ENCODE data around the gene ZBTB21. TPM values are rescaled to one million over a fixed set of nuclear protein-coding genes. Genes with fewer than 3 reads are reported as not detected.

Gene ZBTB21
- total RNA-seq, 4 donors from 2014 or later = 5.9 to 15.1 (median 9.2) TPM

DNA sequence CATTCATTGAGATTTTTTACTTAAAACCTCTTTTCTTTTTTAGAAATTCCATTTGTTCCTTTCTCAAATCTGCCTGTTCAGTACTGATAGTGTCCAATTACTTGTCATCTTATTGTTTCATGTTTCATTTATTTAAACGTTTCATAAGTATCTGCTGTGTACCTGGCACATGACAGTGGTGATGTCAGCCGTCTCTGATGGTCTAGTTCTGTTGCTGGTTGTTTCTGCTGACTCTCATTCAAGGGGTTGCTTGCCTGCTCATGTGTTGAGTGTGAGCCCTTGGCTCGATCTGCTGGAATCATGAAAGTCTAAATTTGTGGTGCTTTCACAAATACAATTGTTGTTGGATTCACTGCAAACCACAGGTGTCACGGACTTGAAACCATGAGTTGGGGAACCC lies 30.8 kb downstream of the ZBTB21 start:
- Histone ChIP-seq H3K9me3 (no peaks in the 10 kb centered on the region), H3K4me1 (no peaks in the 10 kb centered on the region), H3K36me3 (no peaks in the 10 kb centered on the region), H3K27ac (replicated peaks in 1 of 4) (no peak overlapping the region), H3K27me3 (no peaks in the 10 kb centered on the region), H3K4me3 (no peak overlapping the region)
- DNase-seq (ENCODE audit: extremely low spot score) = peak; percentile 42
- 77% methylated on average over 4 of the region's 4 CpGs for WGBS
- TF ChIP-seq EP300 (IDR thresholded peaks at IDR 0.05) (no peak), POLR2A (IDR thresholded peaks at IDR 0.05; ENCODE audit: low read depth) (no peak), POLR2AphosphoS5 (IDR thresholded peaks at IDR 0.05) (no peak)
- TF ChIP-seq, protein P1, sequence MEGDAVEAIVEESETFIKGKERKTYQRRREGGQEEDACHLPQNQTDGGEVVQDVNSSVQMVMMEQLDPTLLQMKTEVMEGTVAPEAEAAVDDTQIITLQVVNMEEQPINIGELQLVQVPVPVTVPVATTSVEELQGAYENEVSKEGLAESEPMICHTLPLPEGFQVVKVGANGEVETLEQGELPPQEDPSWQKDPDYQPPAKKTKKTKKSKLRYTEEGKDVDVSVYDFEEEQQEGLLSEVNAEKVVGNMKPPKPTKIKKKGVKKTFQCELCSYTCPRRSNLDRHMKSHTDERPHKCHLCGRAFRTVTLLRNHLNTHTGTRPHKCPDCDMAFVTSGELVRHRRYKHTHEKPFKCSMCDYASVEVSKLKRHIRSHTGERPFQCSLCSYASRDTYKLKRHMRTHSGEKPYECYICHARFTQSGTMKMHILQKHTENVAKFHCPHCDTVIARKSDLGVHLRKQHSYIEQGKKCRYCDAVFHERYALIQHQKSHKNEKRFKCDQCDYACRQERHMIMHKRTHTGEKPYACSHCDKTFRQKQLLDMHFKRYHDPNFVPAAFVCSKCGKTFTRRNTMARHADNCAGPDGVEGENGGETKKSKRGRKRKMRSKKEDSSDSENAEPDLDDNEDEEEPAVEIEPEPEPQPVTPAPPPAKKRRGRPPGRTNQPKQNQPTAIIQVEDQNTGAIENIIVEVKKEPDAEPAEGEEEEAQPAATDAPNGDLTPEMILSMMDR (IDR thresholded peaks at IDR 0.05) = no peak
- intact Hi-C loops (cut with DNase I) = no loop called here

DNA sequence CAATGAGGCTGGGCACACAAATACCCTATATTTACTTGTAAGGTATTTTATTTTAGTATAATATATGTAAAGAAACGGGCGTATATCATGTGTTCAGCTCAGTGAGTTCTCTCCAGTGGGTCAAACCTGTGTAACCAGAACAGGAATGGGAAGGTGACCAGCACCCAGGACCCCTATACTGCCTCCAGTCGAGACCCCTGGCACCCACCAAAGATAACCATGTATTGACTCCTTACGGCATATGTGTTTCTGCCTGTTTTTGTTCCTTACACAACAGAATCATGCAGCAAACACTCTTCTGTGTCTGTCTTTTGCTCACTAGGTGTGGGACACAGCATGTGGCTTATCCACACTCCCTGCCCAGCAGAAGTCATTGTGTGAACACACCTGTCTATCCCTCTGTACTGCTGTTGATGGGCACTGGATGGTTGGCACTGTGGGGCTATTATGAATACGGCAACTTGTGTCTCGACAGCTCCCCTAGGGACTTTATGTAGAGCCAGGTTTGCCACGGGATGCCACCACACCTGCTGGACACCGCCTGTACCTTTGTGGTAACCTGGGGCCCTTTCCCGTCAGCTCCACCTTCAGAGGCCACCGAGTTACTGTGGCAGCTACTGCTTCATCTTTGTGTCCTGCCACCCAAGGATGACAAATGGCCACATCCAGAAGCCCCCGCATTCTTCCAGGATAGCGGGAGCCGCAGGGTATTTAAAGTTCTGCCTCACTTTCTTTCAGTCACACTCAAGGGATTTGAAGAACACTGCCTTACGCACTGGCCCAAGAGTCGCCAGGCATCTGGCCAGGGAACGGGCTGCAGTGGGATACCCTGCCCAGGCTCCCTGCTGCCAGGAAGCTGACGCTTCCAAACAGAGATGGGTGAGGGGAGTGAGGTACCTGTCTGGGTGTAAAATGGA lies 32.9 kb downstream of the ZBTB21 start:
- no peaks in the 10 kb centered on the region for H3K36me3 ChIP-seq
- TF ChIP-seq EP300 (IDR thresholded peaks at IDR 0.05) (no peak), POLR2AphosphoS5 (IDR thresholded peaks at IDR 0.05) (no peak), POLR2A (IDR thresholded peaks at IDR 0.05; ENCODE audit: low read depth) (no peak)
- TF ChIP-seq, protein P1 (IDR thresholded peaks at IDR 0.05) = no peak
- DNase-seq (ENCODE audit: extremely low spot score) = peak; percentile 66
- no peaks in the 10 kb centered on the region for H3K9me3 ChIP-seq
- H3K4me1 ChIP-seq = peaks cover 0 to 6% (median 2%) of the 10 kb centered on the region in 4 donors
- WGBS = 91% methylated on average over 15 of the region's 17 CpGs
- H3K4me3 ChIP-seq = no peak overlapping the region
- no peak overlapping the region for H3K27ac ChIP-seq (replicated peaks in 1 of 4)
- H3K27me3 ChIP-seq = no peaks in the 10 kb centered on the region
- intact Hi-C loops (cut with DNase I) = no loop called here

DNA sequence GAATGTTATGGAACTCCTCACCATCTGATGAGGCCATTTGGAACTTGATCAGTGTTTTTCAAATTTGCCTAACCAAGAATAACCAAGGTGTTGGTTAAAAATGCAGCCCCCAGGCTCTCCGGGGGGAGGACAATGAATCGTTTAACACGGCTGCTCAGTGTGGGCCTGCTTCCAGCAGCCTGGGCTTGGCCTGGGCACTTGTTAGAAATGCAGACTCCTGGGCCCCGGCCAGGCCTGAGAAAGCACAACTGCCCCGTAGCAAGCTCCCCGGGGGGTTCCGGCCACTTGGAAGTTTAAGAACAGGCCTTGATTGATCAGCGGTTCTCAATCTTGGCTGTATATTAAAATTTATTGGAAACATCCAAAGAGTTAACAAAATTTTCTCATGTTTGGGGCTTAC lies 33.5 kb downstream of the ZBTB21 start:
- Histone ChIP-seq H3K27ac (replicated peaks in 1 of 4) (no peak overlapping the region), H3K9me3 (no peaks in the 10 kb centered on the region), H3K27me3 (no peaks in the 10 kb centered on the region), H3K4me1 (peaks cover 0 to 6% (median 2%) of the 10 kb centered on the region in 4 donors), H3K36me3 (no peaks in the 10 kb centered on the region), H3K4me3 (no peak overlapping the region)
- WGBS = 78% methylated on average over 8 of the region's 8 CpGs
- TF ChIP-seq EP300 (IDR thresholded peaks at IDR 0.05) (no peak), POLR2AphosphoS5 (IDR thresholded peaks at IDR 0.05) (no peak), POLR2A (IDR thresholded peaks at IDR 0.05; ENCODE audit: low read depth) (no peak)
- TF ChIP-seq, protein P1 (IDR thresholded peaks at IDR 0.05) = no peak
- peak; percentile 74 for DNase-seq (ENCODE audit: extremely low spot score)
- intact Hi-C loops (cut with DNase I) = no loop called here

DNA sequence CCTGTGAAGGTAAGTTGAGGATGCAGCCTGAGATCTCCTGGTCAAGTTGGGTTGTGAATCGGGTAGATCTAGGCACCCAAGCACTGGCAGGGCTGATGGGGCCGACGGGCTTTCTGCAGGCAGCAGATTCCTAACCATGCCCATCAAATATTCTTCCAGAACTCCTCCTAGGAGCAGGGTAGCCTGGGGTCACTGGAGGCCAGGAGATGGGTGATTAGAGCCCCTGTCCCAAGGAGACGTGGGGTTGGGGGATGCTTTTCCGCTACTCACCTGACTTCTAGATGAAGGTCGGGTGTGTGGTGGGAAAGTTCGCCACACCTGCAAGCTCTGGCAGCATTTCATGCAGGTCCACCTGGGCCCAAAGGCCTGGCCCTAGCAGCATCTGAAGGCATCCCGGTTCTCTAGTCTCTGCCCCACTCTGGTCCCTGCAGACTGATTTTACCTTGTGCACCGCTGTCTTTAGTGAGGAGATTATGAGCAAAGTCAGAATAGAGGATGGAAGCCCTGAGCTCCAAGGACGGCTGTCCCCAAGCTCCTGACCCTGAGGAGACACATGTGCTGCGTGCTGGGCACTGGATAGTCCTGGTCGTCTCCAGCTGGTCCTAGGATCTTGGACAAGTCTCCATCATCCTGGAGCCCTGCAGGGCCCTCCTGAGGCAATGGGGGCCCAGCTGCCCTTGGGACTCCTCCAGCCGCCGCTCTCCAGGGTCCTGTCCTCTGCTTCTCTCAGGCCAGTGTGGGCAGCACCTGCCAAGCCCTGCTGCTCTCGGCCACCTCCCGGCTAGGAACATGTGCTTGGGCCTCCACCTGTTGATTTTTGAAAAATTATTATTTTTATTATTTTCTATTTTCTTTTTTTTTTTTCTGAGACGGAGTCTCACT lies 34.5 kb downstream of the ZBTB21 start:
- DNase-seq (ENCODE audit: extremely low spot score) = peak; percentile 60
- Histone ChIP-seq H3K27me3 (no peaks in the 10 kb centered on the region), H3K4me1 (peaks cover 0 to 6% (median 2%) of the 10 kb centered on the region in 4 donors), H3K4me3 (no peak overlapping the region), H3K27ac (replicated peaks in 1 of 4) (no peak overlapping the region), H3K36me3 (no peaks in the 10 kb centered on the region), H3K9me3 (no peaks in the 10 kb centered on the region)
- 89% methylated on average over 15 of the region's 17 CpGs for WGBS
- TF ChIP-seq EP300 (IDR thresholded peaks at IDR 0.05) (no peak), POLR2AphosphoS5 (IDR thresholded peaks at IDR 0.05) (no peak)
- intact Hi-C loops (cut with DNase I) = no loop called here

DNA sequence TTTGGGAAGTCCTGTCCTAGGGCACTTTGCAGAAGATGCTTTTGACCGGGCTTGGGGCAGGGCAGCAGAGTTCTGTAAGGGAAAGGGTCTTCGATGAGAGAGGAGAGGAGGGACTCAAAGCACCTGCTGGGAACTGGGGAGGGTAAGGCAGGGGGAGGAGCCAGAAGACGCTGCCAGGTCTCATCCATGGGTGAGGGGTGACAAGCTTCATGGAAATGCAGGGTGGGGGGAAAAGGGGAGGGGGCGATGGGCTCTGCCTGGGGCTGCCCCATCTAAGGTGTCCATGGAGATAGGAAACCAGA lies 35.5 kb downstream of the ZBTB21 start:
- Histone ChIP-seq H3K4me1 (peaks cover 0 to 6% (median 2%) of the 10 kb centered on the region in 4 donors), H3K9me3 (no peaks in the 10 kb centered on the region), H3K36me3 (no peaks in the 10 kb centered on the region), H3K27ac (replicated peaks in 1 of 4) (no peak overlapping the region), H3K4me3 (no peak overlapping the region), H3K27me3 (no peaks in the 10 kb centered on the region)
- peak; percentile 45 for DNase-seq (ENCODE audit: extremely low spot score)
- TF ChIP-seq POLR2A (IDR thresholded peaks at IDR 0.05; ENCODE audit: low read depth) = no peak
- TF ChIP-seq EP300 (IDR thresholded peaks at IDR 0.05) = no peak
- TF ChIP-seq POLR2AphosphoS5 (IDR thresholded peaks at IDR 0.05) = no peak
- TF ChIP-seq, protein P1 (IDR thresholded peaks at IDR 0.05) = no peak
- 80% methylated on average over 4 of the region's 4 CpGs for WGBS
- intact Hi-C loops (cut with DNase I) = no loop called here

All from esophagus muscularis mucosa (tissue), 4 donors.